Endothelial cell (in vitro differentiated cells): ENCODE results near the gene PHF1. TPM values are rescaled to one million over a fixed set of nuclear protein-coding genes. Genes with fewer than 3 reads are reported as not detected.

Experiments used
- DNase-seq: peaks from one replicate; pipeline ENCODE4 v3.0.0; 2021; ENCODE audit warnings: low spot score
- H3K27ac Mint-ChIP-seq: one replicate; pipeline ENCODE4 v1.8.0; 2021; ENCODE audit warnings: mixed read lengths, inconsistent platforms; ENCODE audit not compliant: unreplicated experiment
- H3K27me3 Mint-ChIP-seq: one replicate; pipeline ENCODE4 v1.8.0; 2021; ENCODE audit warnings: mild to moderate bottlenecking, moderate library complexity, mixed read lengths, inconsistent platforms; ENCODE audit not compliant: unreplicated experiment
- H3K36me3 Mint-ChIP-seq: one replicate; pipeline ENCODE4 v1.8.0; 2021; ENCODE audit warnings: mild to moderate bottlenecking, low read depth, mixed read lengths, inconsistent platforms; ENCODE audit not compliant: unreplicated experiment
- H3K4me1 Mint-ChIP-seq: one replicate; pipeline ENCODE4 v1.8.0; 2021; ENCODE audit warnings: mild to moderate bottlenecking, mixed read lengths, inconsistent platforms; ENCODE audit not compliant: unreplicated experiment
- H3K4me3 Mint-ChIP-seq: one replicate; pipeline ENCODE4 v1.8.0; 2021; ENCODE audit warnings: mild to moderate bottlenecking, mixed read lengths, inconsistent platforms; ENCODE audit not compliant: unreplicated experiment
- H3K9me3 Mint-ChIP-seq: one replicate; pipeline ENCODE4 v1.8.0; 2021; ENCODE audit warnings: mixed read lengths, inconsistent platforms; ENCODE audit not compliant: unreplicated experiment
- CTCF ChIP-seq: fragments of 200-600 bp; sonication (generic); IDR thresholded peaks from one replicate; pipeline ENCODE4 v1.5.0; 2021; ENCODE audit warnings: antibody characterized with exemption; ENCODE audit not compliant: unreplicated experiment
- microRNA-seq: library from miRNA; unstranded; fragments of <30 nt; microRNA quantifications from one replicate; pipeline ENCODE4, GENCODE V29; 2020; ENCODE audit not compliant: unreplicated experiment
- total RNA-seq: library from RNA; stranded (reverse); fragmentation: NEBNext Ultra II Directional; extraction: Animal tissue kit (Norgen Biotek cat#: 25700); gene quantifications from one replicate; pipeline ENCODE4 v1.2.1, GENCODE V29; 2021; ENCODE audit not compliant: unreplicated experiment

Gene PHF1
- total RNA-seq, 1 donor from 2014 or later: 60.0 TPM

GRCh38 chr6:33458676-33459075 lies 47.9 kb downstream of the PHF1 start:
- Mint-ChIP-seq H3K36me3 (peaks cover 7% of the 10 kb centered on the region), H3K9me3 (no peaks in the 10 kb centered on the region), H3K4me3 (no peak overlapping the region), H3K27ac (no peak overlapping the region), H3K4me1 (peaks cover 15% of the 10 kb centered on the region), H3K27me3 (peaks cover 9% of the 10 kb centered on the region)
- no peak for DNase-seq
- TF ChIP-seq CTCF: no peak

- Mint-ChIP-seq H3K9me3 (no peaks in the 10 kb centered on the region), H3K27me3 (peaks cover 9% of the 10 kb centered on the region), H3K4me3 (no peak overlapping the region), H3K36me3 (peaks cover 7% of the 10 kb centered on the region), H3K4me1 (peaks cover 11% of the 10 kb centered on the region), H3K27ac (no peak overlapping the region)
- no peak for DNase-seq
- no peak for TF ChIP-seq CTCF
Observed at GRCh38 chr6:33459226-33459625, 48.4 kb downstream of the PHF1 start.

Small RNA genes lying within 50 kb of the gene (microRNA-seq; reads per million reads assigned to microRNA genes)
- gene MIR5004: 0.70 reads per million, percentile 2 among the genes with 10 or more reads in this experiment

Other genes starting within 250 kb of the PHF1 start
- 127 TPM for gene COL11A2, start 218.5 kb upstream of the PHF1 start, total RNA-seq
- gene RXRB, start 210.3 kb upstream of the PHF1 start, total RNA-seq: 35.8 TPM
- 108 TPM for gene SLC39A7, start 210.1 kb upstream of the PHF1 start, total RNA-seq
- gene HSD17B8, start 206.4 kb upstream of the PHF1 start, total RNA-seq: 6.5 TPM
- 19.6 TPM for gene RING1, start 202.5 kb upstream of the PHF1 start, total RNA-seq
- gene VPS52, start 139.1 kb upstream of the PHF1 start, total RNA-seq: 41.8 TPM
- gene RPS18, start 138.9 kb upstream of the PHF1 start, total RNA-seq: 2,251 TPM
- 3.8 TPM for gene B3GALT4, start 133.9 kb upstream of the PHF1 start, total RNA-seq
- 48.5 TPM for gene WDR46, start 121.8 kb upstream of the PHF1 start, total RNA-seq
- 33.3 TPM for gene PFDN6, start 121.4 kb upstream of the PHF1 start, total RNA-seq
- 167 TPM for gene RGL2, start 112.1 kb upstream of the PHF1 start, total RNA-seq
- 57.1 TPM for gene TAPBP, start 96.9 kb upstream of the PHF1 start, total RNA-seq
- gene ZBTB22, start 93.3 kb upstream of the PHF1 start, total RNA-seq: 16.9 TPM
- gene DAXX, start 88.1 kb upstream of the PHF1 start, total RNA-seq: 49.6 TPM
- 19.0 TPM for gene KIFC1, start 19.2 kb upstream of the PHF1 start, total RNA-seq
- 163 TPM for gene CUTA, start 7.1 kb downstream of the PHF1 start, total RNA-seq
- gene SYNGAP1, start 9.1 kb downstream of the PHF1 start, total RNA-seq: 48.6 TPM
- gene ZBTB9, start 43.6 kb downstream of the PHF1 start, total RNA-seq: 18.7 TPM
- 51.4 TPM for gene BAK1, start 169.3 kb downstream of the PHF1 start, total RNA-seq
- 124 TPM for gene ITPR3, start 210.3 kb downstream of the PHF1 start, total RNA-seq